ENCODE measurements around the gene LIPA.
"Not testable (repeated sequence)": the region's sequence is repeated elsewhere in the genome, so short reads cannot be mapped to it uniquely, and the experiment has no call there.

The LIPA gene

GRCh38 chr10:89295597-89295996 is 44.0 kb upstream of the LIPA start:
- no peak for TF ChIP-seq CTCF (conservative IDR thresholded peaks at IDR 0.05; ENCODE audit: low read depth)
- ChIA-PET CTCF (no interaction called here), POLR2A (ENCODE audit: low non-redundant PET) (no interaction called here)
- H3K27ac ChIP-seq, result no peak overlapping the region
- DNase-seq (ENCODE audit: low spot score), result no peak

DNA sequence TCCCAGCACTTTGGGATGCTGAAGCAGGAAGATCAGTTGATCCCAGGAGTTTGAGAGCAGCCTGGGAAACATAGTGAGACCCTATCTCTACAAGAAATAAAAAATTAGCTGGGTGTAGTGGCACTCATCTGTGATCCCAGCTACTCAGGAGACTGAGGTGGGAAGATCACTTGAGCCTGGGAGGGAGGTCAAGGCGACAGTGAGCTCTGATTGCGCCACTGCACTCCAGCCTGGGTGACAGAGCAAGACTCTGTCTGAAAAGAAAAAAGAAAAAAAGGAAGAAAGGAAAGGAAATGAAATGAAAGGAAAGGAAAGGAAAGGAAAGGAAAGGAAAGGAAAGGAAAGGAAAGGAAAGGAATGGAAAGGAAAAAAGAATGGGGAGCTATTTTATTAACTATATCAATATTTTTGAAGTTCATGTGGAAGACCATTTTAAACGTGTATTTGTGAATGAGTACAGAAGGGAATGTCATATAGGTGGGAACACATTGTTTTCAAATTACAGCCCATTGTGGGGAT is 43.2 kb upstream of the LIPA start:
- no peak overlapping the region for H3K27ac ChIP-seq
- DNase-seq (ENCODE audit: low spot score), result no peak
- POLR2A ChIA-PET (ENCODE audit: low non-redundant PET), result no interaction called here
- TF ChIP-seq CTCF (conservative IDR thresholded peaks at IDR 0.05; ENCODE audit: low read depth), result no peak
- CTCF ChIA-PET, result interaction anchor here (0.7 to 0.8 kb wide), 3 partner anchors 14 to 597 kb away, joined by 3 to 7 read pairs (median 4); no protein-coding TSS in a partner anchor

GRCh38 chr10:89285303-89285702 is 33.7 kb upstream of the LIPA start:
- CTCF ChIA-PET; H3K27ac ChIP-seq; POLR2A ChIA-PET (ENCODE audit: low non-redundant PET); DNase-seq (ENCODE audit: low spot score): not testable (repeated sequence)

GRCh38 chr10:89284711-89285110 is 33.1 kb upstream of the LIPA start:
- DNase-seq (ENCODE audit: low spot score); H3K27ac ChIP-seq; CTCF ChIA-PET; POLR2A ChIA-PET (ENCODE audit: low non-redundant PET): not testable (repeated sequence)

DNA sequence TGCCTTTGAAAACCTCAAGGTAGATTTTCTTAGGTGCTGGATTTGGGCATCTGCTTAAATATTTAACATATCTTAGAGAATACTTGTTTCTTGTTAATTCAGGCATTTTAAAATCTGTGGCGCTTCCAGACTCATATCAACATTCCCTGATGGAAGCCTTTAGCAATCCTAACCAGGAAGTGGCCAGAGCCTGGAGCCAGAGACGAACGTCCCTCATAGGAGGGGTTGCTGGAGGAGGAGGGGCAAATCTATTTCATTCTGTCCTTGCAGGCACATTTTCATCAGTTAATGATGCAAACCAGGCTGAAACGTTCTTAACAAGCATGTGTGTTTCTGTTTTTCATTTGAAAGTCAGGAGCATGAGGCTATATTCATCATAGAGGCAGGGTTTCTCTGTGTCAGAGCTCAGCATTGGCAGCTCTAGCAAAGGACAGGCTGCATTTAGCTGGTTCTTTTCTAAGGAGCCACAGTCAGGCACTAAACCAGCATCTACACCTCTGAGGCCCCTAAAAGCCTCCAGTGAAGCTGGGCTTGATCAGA is 32.4 kb upstream of the LIPA start:
- ChIA-PET POLR2A (ENCODE audit: low non-redundant PET) (no interaction called here), CTCF (interaction anchor here (0.8 to 1.0 kb wide), 2 partner anchors 18 to 654 kb away, joined by 3 read pairs; partner anchors contain the start of gene IFIT2)
- H3K27ac ChIP-seq, result no peak overlapping the region
- TF ChIP-seq CTCF (conservative IDR thresholded peaks at IDR 0.05; ENCODE audit: low read depth), result no peak
- DNase-seq (ENCODE audit: low spot score), result no peak

GRCh38 chr10:89283025-89283935 is 31.7 kb upstream of the LIPA start:
- ChIA-PET CTCF (interaction anchor here (0.8 to 1.0 kb wide), 2 partner anchors 19 to 655 kb away, joined by 3 read pairs; partner anchors contain the start of gene IFIT2), POLR2A (ENCODE audit: low non-redundant PET) (no interaction called here)
- no peak overlapping the region for H3K27ac ChIP-seq
- TF ChIP-seq CTCF (conservative IDR thresholded peaks at IDR 0.05; ENCODE audit: low read depth), result no peak
- no peak for DNase-seq (ENCODE audit: low spot score)

DNA sequence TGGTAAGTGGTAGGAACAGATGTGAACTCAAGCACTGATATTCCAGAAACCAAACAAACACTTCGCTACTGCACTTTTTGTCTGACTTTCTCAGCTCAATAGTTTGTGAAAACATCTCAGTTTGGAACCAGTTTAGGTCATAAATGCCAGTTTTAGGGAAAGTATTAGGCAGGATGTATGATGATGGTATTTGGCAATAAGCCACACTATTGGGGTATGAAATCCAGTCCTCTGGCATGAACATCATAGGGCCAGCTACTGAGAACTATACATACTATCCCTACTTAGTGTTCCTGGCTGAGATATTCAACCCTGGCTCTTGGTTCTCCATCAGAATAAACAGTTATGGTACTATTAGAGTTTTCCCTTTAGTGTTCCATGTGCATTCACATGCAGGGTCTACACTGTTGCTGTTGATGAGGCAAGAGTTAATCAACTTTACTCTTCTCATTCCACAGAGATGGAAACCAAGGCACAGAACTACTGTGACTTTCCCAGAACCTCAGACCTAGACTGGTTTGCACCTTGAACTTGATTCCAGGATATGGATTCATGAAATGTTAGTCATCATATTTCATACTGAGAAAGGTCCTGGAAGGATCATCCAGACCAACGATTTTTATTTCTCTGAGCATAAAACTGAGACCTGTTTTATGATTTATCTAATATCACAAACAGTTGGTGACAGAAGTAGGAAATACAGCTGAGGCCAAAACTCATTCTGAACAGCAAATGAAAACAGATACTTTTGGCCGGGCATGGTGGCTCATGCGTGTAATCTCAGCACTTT is 30.2 kb upstream of the LIPA start:
- CTCF ChIA-PET, result interaction anchor here (0.5 kb wide), 1 partner anchor 17 kb away, joined by 5 read pairs; no protein-coding TSS in a partner anchor
- H3K27ac ChIP-seq, result no peak overlapping the region
- DNase-seq (ENCODE audit: low spot score), result no peak
- POLR2A ChIA-PET (ENCODE audit: low non-redundant PET), result no interaction called here
- TF ChIP-seq CTCF (conservative IDR thresholded peaks at IDR 0.05; ENCODE audit: low read depth), result no peak

Measured in RWPE1 (cell line).